Mammary epithelial cell (primary cell): Measurements from ENCODE around the gene AADAT.

Source experiments
- EZH2 ChIP-seq: IDR thresholded peaks from 2 replicates; pipeline ENCODE4 v1.6.1; 2012; ENCODE audit warnings: low read length, inconsistent platforms, borderline replicate concordance
- TF ChIP-seq, protein P1 (sequence below), 2 donors: IDR thresholded peaks in 1 of 2; conservative IDR thresholded peaks in 1 of 2; 2 replicates each; pipeline ENCODE4 v1.5.1; 2011 to 2012; ENCODE audit warnings: inconsistent platforms in 2 of 2, low read length in 2 of 2, mild to moderate bottlenecking in 2 of 2, control low read depth in 1 of 2, low read depth in 1 of 2; ENCODE audit not compliant: insufficient read depth in 1 of 2; ENCODE audit errors: extremely low read depth in 1 of 2

DNA sequence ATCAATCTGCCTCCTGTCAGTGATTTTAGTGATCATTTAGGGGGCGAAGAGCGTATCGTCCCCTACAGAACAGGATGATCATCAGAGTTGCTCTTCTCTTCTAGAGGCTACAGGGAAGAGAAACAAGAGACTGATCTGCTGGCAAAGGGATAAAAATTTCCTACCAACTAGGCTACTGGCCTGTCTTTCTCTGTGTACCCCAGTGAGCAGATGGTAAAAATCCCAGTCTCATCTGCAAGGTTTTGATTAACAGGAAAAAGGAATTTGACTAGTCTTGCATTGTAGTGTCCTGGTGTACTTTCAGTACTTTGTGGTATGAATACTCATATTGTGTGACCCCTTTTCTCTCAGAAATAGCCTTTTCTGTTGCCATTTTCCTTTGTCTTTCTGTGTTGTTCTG lies 21.8 kb upstream of the AADAT start:
- TF ChIP-seq, protein P1, sequence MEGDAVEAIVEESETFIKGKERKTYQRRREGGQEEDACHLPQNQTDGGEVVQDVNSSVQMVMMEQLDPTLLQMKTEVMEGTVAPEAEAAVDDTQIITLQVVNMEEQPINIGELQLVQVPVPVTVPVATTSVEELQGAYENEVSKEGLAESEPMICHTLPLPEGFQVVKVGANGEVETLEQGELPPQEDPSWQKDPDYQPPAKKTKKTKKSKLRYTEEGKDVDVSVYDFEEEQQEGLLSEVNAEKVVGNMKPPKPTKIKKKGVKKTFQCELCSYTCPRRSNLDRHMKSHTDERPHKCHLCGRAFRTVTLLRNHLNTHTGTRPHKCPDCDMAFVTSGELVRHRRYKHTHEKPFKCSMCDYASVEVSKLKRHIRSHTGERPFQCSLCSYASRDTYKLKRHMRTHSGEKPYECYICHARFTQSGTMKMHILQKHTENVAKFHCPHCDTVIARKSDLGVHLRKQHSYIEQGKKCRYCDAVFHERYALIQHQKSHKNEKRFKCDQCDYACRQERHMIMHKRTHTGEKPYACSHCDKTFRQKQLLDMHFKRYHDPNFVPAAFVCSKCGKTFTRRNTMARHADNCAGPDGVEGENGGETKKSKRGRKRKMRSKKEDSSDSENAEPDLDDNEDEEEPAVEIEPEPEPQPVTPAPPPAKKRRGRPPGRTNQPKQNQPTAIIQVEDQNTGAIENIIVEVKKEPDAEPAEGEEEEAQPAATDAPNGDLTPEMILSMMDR (conservative IDR thresholded peaks at IDR 0.05 in 1 of 2, IDR thresholded peaks at IDR 0.05 in 1 of 2; ENCODE audit: extremely low read depth in 1 of 2, insufficient read depth in 1 of 2, low read depth in 1 of 2, low read length in 2 of 2), result no peak
- no peak for TF ChIP-seq EZH2
